Aorta (tissue), 5 donors: ENCODE measurements around the gene CHAD. TPM values are rescaled to one million over a fixed set of nuclear protein-coding genes. Genes with fewer than 3 reads are reported as not detected.

Experiments
- ATAC-seq: fragments of 200-7000 bp; cut with Tn5 transposase; one replicate; pipeline ENCODE4 v1.9.1; 2022; ENCODE audit warnings: moderate library complexity; ENCODE audit not compliant: low FRiP score
- DNase-seq, 2 donors: peaks; one replicate each; pipeline ENCODE4 v3.0.0-alpha.2; 2020
- H3K27ac ChIP-seq, 2 donors: one replicate each; pipeline ENCODE4 v1.5.1; 2013; ENCODE audit warnings: low read length in 2 of 2, mild to moderate bottlenecking in 2 of 2, moderate library complexity in 2 of 2, control low read depth in 1 of 2, inconsistent platforms in 1 of 2, low read depth in 1 of 2
- H3K27me3 ChIP-seq, 2 donors: one replicate each; pipeline ENCODE4 v1.6.1; 2013; ENCODE audit warnings: control low read depth in 1 of 2, low read length in 1 of 2, mild to moderate bottlenecking in 1 of 2, moderate library complexity in 1 of 2; ENCODE audit not compliant: insufficient read depth in 2 of 2, control insufficient read depth in 1 of 2
- H3K36me3 ChIP-seq, 2 donors: one replicate each; pipeline ENCODE4 v1.6.1; 2013; ENCODE audit warnings: control low read depth in 1 of 2, low read length in 1 of 2, mild to moderate bottlenecking in 1 of 2; ENCODE audit not compliant: insufficient read depth in 2 of 2, control insufficient read depth in 1 of 2
- H3K4me1 ChIP-seq, 2 donors: one replicate each; pipeline ENCODE4 v1.6.1; 2013; ENCODE audit warnings: low read length in 2 of 2, control low read depth in 1 of 2, mild to moderate bottlenecking in 1 of 2, moderate library complexity in 1 of 2; ENCODE audit not compliant: insufficient read depth in 2 of 2, control insufficient read depth in 1 of 2
- H3K4me3 ChIP-seq, 2 donors: one replicate each; pipeline ENCODE4 v1.5.1; 2013; ENCODE audit warnings: low read length in 2 of 2, control low read depth in 1 of 2, mild to moderate bottlenecking in 1 of 2
- H3K9me3 ChIP-seq: one replicate; pipeline ENCODE4 v1.6.1; 2013; ENCODE audit warnings: mild to moderate bottlenecking, low read length; ENCODE audit not compliant: control insufficient read depth
- WGBS, 2 donors: extraction: QIAGEN DNeasy Blood & Tissue Kit; methylation state at CpG; one replicate each; pipeline ENCODE4 v1.1.7; 2013; 5-methylcytosine and 5-hydroxymethylcytosine counted together
- intact Hi-C, 2 donors: fragments of 100-400 bp; cut with DNase I; formaldehyde crosslinking; loops; one replicate each; pipeline versions ENCODE4 v1.14.2 to v1.15.0; 2022
- long read RNA-seq, 2 donors: library from polyadenylated mRNA; unstranded; transcript quantifications; one replicate each; pipeline ENCODE4 v2.0.0, GENCODE V29; 2020 to 2021
- polyA plus RNA-seq, 2 donors: library from polyadenylated mRNA; stranded (reverse); fragments of 200-250 nt; gene quantifications; one replicate each; pipeline ENCODE4 v1.2.3, GENCODE V29; 2013
- total RNA-seq, 2 donors: library from RNA; stranded (reverse); fragmentation: NEBNext Ultra II Directional; extraction: Animal tissue kit (Norgen Biotek cat#: 25700); gene quantifications; one replicate each; pipeline ENCODE4 v1.2.1, GENCODE V29; 2021
- donor health status: healthy with polysubstance abuse.
- donor health status: Bipolar disorder and iron deficiency.
- donor health status: DM: no; HTN: no; CAD: no.
- donor health status: DM: no; HTN: no; CAD: no.
- donor health status: DM: yes; HTN: yes; CAD: no.

CHAD gene, protein sequence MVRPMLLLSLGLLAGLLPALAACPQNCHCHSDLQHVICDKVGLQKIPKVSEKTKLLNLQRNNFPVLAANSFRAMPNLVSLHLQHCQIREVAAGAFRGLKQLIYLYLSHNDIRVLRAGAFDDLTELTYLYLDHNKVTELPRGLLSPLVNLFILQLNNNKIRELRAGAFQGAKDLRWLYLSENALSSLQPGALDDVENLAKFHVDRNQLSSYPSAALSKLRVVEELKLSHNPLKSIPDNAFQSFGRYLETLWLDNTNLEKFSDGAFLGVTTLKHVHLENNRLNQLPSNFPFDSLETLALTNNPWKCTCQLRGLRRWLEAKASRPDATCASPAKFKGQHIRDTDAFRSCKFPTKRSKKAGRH
- total RNA-seq: under 1 TPM in 1 of 2 donors, not detected in 1; 0.57 TPM
- 1 to 10 TPM in 1 of 2 donors, under 1 TPM in 1; 0.20 to 2.3 TPM for polyA plus RNA-seq
- long read RNA-seq, donor 1: 0 reads
- long read RNA-seq, donor 2, partial matches to known transcripts: 0 of 16 reads
- long read RNA-seq, donor 2, other reads (novel, unspliced or antisense): 16 of 16 reads

DNA sequence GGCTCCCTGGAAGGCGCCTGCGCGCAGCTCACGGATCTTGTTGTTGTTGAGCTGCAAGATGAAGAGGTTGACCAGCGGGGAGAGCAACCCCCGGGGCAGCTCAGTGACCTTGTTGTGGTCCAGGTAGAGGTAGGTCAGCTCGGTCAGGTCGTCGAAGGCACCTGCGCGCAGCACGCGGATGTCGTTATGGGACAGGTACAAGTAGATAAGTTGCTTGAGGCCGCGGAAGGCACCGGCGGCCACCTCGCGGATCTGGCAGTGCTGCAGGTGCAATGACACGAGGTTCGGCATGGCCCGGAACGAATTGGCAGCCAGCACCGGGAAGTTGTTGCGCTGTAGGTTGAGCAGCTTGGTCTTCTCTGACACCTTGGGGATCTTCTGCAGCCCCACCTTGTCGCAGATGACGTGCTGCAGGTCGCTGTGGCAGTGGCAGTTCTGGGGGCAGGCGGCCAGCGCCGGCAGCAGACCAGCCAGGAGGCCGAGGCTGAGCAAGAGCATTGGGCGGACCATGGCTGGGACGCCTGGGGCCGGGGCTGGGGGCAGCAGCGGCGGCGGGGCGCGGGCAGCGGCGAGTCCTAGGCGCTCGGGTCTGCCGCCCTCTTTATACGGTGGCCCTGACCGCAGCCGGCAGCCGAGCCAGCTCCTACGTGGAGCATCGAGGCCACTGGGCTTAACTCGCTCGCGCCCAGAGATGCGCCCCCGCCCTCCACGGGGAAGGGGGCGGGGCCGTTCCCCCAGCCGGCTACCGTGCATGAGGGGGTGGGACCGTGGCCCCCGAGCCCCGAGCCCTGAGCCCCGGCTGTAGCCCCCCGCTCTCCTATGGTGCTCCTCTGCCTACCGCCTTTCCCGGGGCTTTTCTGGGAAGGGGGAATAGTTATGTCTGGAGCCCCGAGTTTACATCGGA is at the start of gene CHAD:
Gene CHAD, minus strand, starts transcription at position 577 of the 904 bp plus-strand sequence. Its CDS starts 67 bp downstream, at position 510.
- Histone ChIP-seq H3K27ac (no peak within 1 kb of the TSS), H3K9me3 (no peaks in the 10 kb centered on the region), H3K4me1 (no peaks in the 10 kb centered on the region), H3K27me3 (no peaks in the 10 kb centered on the region), H3K4me3 (peak within 1 kb of the TSS in 1 of 2 donors; percentile 2), H3K36me3 (peaks cover 0 to 1% of the 10 kb centered on the region in 2 donors)
- ATAC-seq (peak; percentile 21), DNase-seq (no peak)
- WGBS, 2 donors: 18 to 21% methylated on average over 61 to 71 of the region's 71 CpGs
- intact Hi-C loops: no loop called here

DNA sequence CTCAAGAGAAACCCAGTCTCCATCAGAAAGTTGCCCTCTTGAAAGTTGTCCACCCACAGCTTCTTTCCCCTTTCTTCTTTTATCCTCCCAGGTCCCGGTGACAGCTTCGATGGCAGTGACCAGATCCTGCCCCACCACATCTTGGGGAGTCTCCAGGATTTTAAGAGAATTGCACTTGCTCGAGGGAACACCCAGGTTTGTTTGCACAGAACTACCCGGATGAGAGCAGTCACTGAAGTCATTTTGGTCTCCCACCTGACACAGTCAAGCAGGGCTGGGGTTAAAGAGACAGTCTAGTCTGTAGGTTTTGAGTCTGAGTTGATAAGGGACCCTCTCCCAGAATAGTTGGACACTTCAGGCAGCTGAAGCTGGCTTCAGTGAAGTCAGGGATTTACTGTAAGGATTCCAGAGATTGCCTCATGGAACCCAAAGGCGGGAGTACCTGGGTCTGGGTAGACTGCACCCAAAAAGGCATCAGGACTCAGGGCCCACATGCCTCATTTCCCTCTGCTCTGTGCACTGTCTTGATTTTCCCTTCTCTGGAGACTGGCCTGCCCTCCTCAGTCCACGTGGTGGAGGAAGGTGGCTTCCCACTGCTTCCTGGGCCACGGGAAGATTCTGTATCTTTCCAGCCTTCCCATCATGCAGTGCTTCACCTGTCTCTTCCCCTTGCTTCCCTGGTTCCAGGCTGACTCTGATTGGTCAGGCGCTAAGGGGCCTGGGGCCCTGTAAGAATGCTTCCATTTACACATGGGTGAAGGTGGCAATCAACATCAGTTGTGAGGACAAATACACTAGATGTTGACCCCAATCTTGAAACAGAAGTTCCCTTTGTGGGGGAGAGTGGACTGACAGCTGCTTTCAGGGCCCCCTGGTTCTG is 49.1 kb upstream of the CHAD start:
- H3K9me3 ChIP-seq: no peaks in the 10 kb centered on the region
- no peaks in the 10 kb centered on the region for H3K36me3 ChIP-seq
- ATAC-seq (no peak), DNase-seq (no peak)
- H3K27ac ChIP-seq: no peak overlapping the region
- intact Hi-C loops: no loop called here
- no peaks in the 10 kb centered on the region for H3K4me1 ChIP-seq
- no peaks in the 10 kb centered on the region for H3K27me3 ChIP-seq
- H3K4me3 ChIP-seq: no peak overlapping the region
- WGBS, 2 donors: 80 to 83% methylated on average over 8 of the region's 8 CpGs

DNA sequence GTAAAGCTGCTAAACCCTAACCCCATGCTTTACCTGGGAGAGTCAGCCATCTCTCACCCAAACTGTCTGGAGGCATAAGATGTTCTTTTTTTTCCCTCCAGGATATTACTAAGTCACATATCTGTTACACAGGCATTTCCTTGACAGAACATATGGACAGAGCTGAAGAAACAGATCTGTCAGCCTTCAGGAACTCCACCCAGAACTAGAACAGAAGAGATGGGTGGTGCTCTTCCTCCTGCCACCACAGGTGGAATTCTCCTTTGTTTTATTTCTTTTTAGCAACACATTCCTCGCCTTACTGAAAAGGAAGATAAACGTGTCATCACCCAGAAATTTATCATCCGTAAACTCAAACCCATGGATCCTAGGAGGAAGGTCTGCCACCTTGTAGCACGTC is 48.3 kb upstream of the CHAD start:
- no peak overlapping the region for H3K27ac ChIP-seq
- intact Hi-C loops: no loop called here
- H3K4me1 ChIP-seq: no peaks in the 10 kb centered on the region
- H3K9me3 ChIP-seq: no peaks in the 10 kb centered on the region
- no peak overlapping the region for H3K4me3 ChIP-seq
- DNase-seq: no peak
- ATAC-seq: no peak
- no peaks in the 10 kb centered on the region for H3K36me3 ChIP-seq
- WGBS, 2 donors: 91 to 93% methylated on average over 4 of the region's 4 CpGs
- H3K27me3 ChIP-seq: no peaks in the 10 kb centered on the region

DNA sequence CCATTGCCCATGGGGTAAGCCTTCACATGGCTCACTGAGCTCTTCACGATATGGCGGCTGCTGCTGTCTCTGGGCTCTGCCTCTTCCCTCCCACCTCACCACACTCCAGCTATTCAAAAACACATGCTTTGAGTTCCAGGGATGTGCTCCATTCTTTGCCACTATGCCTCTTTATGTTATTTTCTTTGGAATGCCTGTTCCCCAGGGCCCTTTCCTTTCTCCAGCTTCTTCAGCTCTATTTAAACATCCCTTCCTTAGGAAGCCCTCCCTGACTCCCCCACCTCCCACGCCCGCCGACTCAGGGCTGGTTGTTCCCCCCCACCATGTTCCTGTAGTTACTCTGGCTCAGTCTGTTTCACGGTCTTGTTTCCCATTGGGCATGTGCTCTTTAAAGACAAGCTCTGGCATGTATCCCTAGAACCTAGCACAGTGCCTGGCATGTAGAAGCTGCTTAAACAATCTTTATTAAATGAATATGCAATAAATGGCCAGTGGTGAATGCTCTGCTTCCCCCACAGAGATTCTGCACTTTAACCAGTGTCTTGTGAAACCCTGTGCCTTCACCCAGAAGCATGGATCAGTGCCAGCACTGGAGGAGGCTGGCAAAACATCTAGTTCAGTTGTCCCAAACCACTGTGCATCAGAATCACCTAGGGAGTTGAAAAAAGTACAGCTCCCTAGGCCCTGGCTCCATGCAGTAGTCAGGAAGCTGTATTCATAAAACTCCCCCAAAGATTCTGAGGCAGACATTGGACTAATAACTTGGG is 46.4 kb upstream of the CHAD start:
- Histone ChIP-seq H3K9me3 (no peaks in the 10 kb centered on the region), H3K4me1 (no peaks in the 10 kb centered on the region), H3K4me3 (no peak overlapping the region), H3K27me3 (no peaks in the 10 kb centered on the region), H3K36me3 (no peaks in the 10 kb centered on the region), H3K27ac (no peak overlapping the region)
- DNase-seq (no peak), ATAC-seq (no peak)
- intact Hi-C loops: no loop called here
- 67 to 70% methylated on average over 6 of the region's 6 CpGs for WGBS, 2 donors

DNA sequence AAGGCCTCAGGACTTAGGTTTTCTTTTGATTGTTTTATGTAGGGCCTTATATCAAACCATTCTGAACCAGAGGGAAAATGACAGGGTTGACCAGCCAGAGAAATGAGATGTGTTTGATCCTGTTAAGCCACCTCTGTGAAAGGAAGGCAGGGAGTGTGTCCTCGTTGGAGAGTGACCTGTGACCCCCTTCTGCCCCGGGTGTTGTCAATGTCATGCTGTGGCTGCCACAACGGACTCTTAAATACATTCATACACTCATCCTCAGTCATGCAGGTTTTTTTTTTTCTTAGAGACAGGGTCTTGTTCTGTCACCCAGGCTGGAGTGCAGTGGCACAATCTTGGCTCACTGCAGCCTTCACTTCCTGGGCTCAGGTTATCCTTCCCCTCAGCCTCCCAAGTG is 45.7 kb upstream of the CHAD start:
- Histone ChIP-seq H3K27me3 (no peaks in the 10 kb centered on the region), H3K4me3 (no peak overlapping the region), H3K27ac (no peak overlapping the region), H3K9me3 (no peaks in the 10 kb centered on the region), H3K4me1 (no peaks in the 10 kb centered on the region), H3K36me3 (no peaks in the 10 kb centered on the region)
- ATAC-seq: no peak
- no peak for DNase-seq
- WGBS, 2 donors: 69 to 76% methylated on average over 3 of the region's 3 CpGs
- intact Hi-C loops: no loop called here

DNA sequence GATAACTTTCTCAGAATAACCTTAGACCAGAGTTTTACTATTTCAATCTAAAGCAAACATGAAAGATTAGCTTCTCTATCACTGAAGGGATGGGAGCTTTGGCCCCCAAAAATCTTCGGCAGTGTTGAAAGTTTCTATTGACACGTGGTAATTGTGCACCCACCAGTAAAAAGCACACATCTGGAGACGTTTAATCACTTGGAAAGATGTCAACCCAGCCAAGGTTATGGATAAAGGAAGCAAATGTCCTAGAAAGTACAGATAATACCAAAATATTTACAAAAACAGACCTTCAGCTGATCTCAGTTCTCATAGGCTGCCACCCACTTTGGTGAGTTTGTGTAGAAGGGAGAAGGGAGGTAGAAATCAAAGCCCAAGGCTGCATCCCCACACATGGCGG is 44.8 kb upstream of the CHAD start:
- DNase-seq (no peak), ATAC-seq (no peak)
- intact Hi-C loops: no loop called here
- Histone ChIP-seq H3K9me3 (no peaks in the 10 kb centered on the region), H3K27ac (no peak overlapping the region), H3K4me3 (no peak overlapping the region), H3K27me3 (no peaks in the 10 kb centered on the region), H3K4me1 (no peaks in the 10 kb centered on the region), H3K36me3 (no peaks in the 10 kb centered on the region)
- 74 to 78% methylated on average over 4 of the region's 4 CpGs for WGBS, 2 donors

DNA sequence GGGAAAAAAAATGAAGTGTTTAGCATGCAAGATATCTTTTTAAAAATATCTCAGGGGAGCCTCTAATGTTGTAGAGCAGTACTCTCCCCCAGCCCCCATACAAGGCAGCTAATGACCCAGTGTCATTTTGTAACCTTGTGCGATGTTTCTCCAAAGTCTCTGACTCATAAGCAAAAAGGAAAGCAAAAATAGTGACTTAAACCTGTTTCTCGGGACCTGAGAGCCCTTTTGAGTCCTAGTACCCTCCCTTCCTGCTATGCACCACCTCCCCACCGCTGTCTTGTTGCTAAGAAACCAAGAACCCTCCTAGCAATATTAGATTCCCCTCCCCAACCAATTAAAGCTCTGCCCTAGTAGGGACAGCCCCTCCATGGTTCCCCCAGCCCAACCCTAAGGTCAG is 42.4 kb upstream of the CHAD start:
- Histone ChIP-seq H3K9me3 (no peaks in the 10 kb centered on the region), H3K36me3 (no peaks in the 10 kb centered on the region), H3K27ac (no peak overlapping the region), H3K27me3 (no peaks in the 10 kb centered on the region), H3K4me3 (no peak overlapping the region), H3K4me1 (no peaks in the 10 kb centered on the region)
- ATAC-seq: no peak
- intact Hi-C loops: no loop called here
- WGBS, 2 donors: 33 to 42% methylated on average over 3 of the region's 3 CpGs
- no peak for DNase-seq
